Measurements from ENCODE around the gene DPYSL5. TPM values are rescaled to one million over a fixed set of nuclear protein-coding genes. Genes with fewer than 3 reads are reported as not detected.

The DPYSL5 gene
- total and polyA plus RNA-seq, 2 of the 8 experiments (the other 6 are each of a cell fraction or from before 2014, with no cell fraction given): 11.9 to 16.4 TPM

DNA sequence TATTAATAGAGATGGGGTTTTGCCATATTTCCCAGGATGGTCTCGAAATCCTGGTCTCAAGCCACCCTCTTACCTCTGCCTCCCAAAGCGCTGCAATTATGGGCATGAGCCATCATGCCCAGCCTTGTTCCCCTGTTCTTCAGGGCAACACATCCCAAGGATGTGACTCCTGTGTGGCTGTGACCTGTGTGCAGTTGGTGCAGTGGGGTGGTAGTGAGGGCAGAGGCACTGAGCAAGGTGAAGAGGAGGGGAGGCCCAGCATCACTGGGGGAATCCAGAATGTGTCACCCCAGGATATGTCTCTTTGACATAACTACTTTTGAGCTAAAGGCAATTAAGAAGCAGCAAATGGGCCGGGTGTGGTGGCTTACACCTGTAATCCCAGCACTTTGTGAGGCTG, 38.7 kb upstream of the DPYSL5 start:
- Histone ChIP-seq H3K9ac (replicated peaks in 1 of 4; ENCODE audit: extremely low read depth in 1 of 4, low read depth in 3 of 4, low read length in 3 of 4) (no peak overlapping the region), H4K20me1 (replicated peaks in 1 of 2; ENCODE audit: control insufficient read depth in 1 of 2, insufficient read depth in 2 of 2, low read length in 2 of 2) (no peaks in the 10 kb centered on the region), H2BK5ac (ENCODE audit: low read depth, low read length) (no peak overlapping the region), H3K4me2 (ENCODE audit: insufficient read depth in 1 of 2, low read depth in 2 of 2, low read length in 2 of 2) (no peak overlapping the region), H3K27ac (ENCODE audit: low read depth, low read length) (no peak overlapping the region), H3K4me3 (ENCODE audit: extremely low read depth in 1 of 4, insufficient read depth in 2 of 4, low read depth in 3 of 4, low read length in 4 of 4) (no peak overlapping the region), H4K5ac (ENCODE audit: insufficient read length, low read depth, low read length) (no peak overlapping the region), H3K23me2 (ENCODE audit: low read depth, low read length) (no peaks in the 10 kb centered on the region), H3K23ac (ENCODE audit: insufficient read length) (no peak overlapping the region), H2BK15ac (ENCODE audit: low read length) (no peak overlapping the region), H3K56ac (replicated peaks; ENCODE audit: insufficient read length, low read depth, low read length) (no peak overlapping the region), H4K8ac (ENCODE audit: extremely low read depth, insufficient read depth, low read length) (no peak overlapping the region), H3K14ac (ENCODE audit: insufficient read length) (no peak overlapping the region), H3K9me3 (ENCODE audit: insufficient read depth in 2 of 2, low read depth in 1 of 2, low read length in 1 of 2) (no peaks in the 10 kb centered on the region; a peak in 1 of 4 replicates), H3K4ac (replicated peaks; ENCODE audit: insufficient read length, low read depth, low read length) (no peak overlapping the region), H3K79me1 (ENCODE audit: low read depth, low read length) (no peaks in the 10 kb centered on the region), H3K79me2 (ENCODE audit: control insufficient read depth in 1 of 2, insufficient read depth in 2 of 2, low read length in 2 of 2) (no peaks in the 10 kb centered on the region), H2BK120ac (replicated peaks; ENCODE audit: low read depth, low read length) (no peak overlapping the region), H4K91ac (replicated peaks; ENCODE audit: insufficient read length, low read length) (no peak overlapping the region), H3K18ac (ENCODE audit: extremely low read depth, low read length) (no peak overlapping the region), H3K27me3 (replicated peaks in 1 of 4; ENCODE audit: control insufficient read depth in 3 of 4, extremely low read depth in 1 of 4, insufficient read depth in 3 of 4, low read length in 3 of 4) (no peaks in the 10 kb centered on the region; a peak in 1 of 7 replicates), H2BK12ac (ENCODE audit: low read depth, low read length) (no peak overlapping the region), H3K4me1 (replicated peaks in 1 of 4; ENCODE audit: control insufficient read depth in 3 of 4, insufficient read depth in 4 of 4, low read length in 3 of 4) (no peaks in the 10 kb centered on the region; a peak in 2 of 7 replicates), H3K36me3 (ENCODE audit: control insufficient read depth in 2 of 4, insufficient read depth in 4 of 4, low read length in 3 of 4) (no peaks in the 10 kb centered on the region), H2AFZ (ENCODE audit: low read length) (no peak overlapping the region), H2AK5ac (ENCODE audit: low read depth, low read length) (no peak overlapping the region), H2BK20ac (ENCODE audit: low read length) (no peak overlapping the region)
- POLR2A ChIA-PET (ENCODE audit: partially characterized antibody): no interaction called here
- no peak for TF ChIP-seq ASH2L (IDR thresholded peaks at IDR 0.05; ENCODE audit: low read length)
- TF ChIP-seq RNF2 (IDR thresholded peaks at IDR 0.05; ENCODE audit: borderline replicate concordance, low read depth, low read length, missing control alignments, poor library complexity, severe bottlenecking): no peak
- no peak for TF ChIP-seq PHF8 (conservative IDR thresholded peaks at IDR 0.05; ENCODE audit: low read depth, low read length)
- TF ChIP-seq EGR1 (IDR thresholded peaks at IDR 0.05; ENCODE audit: borderline replicate concordance, low read depth, low read length): no peak
- TF ChIP-seq BRCA1 (IDR thresholded peaks at IDR 0.05; ENCODE audit: low read depth, low read length): no peak
- TF ChIP-seq ZNF274 (IDR thresholded peaks at IDR 0.05; ENCODE audit: borderline replicate concordance, extremely low read depth, low read length): no peak
- TF ChIP-seq SRF (IDR thresholded peaks at IDR 0.05; ENCODE audit: low read depth, low read length): no peak
- TF ChIP-seq CREB1 (IDR thresholded peaks at IDR 0.05): no peak
- TF ChIP-seq CHD2 (IDR thresholded peaks at IDR 0.05; ENCODE audit: low read length): no peak
- no peak for TF ChIP-seq JUND (IDR thresholded peaks at IDR 0.05; ENCODE audit: low read length)
- 89% methylated on average over 3 of the region's 3 CpGs; no CpG with 5 or more reads in 1 of the 2 experiments for WGBS, 2 experiments (ENCODE audit: extremely low coverage in 1 of 2, insufficient coverage in 1 of 2, insufficient read length in 1 of 2, insufficient replicate concordance in 2 of 2, low coverage in 1 of 2, low lambda C conversion rate in 2 of 2, missing lambda C conversion rate in 1 of 2)
- CTCF ChIA-PET (ENCODE audit: partially characterized antibody): interaction anchor here (0.9 kb wide), 1 partner anchor 37 kb away, joined by 4 read pairs; no protein-coding TSS in a partner anchor
- DNase-seq (ENCODE audit: low read depth in 1 of 2, low spot score in 2 of 2) (no peak), FAIRE-seq (no peak)
